CD4-positive, alpha-beta T cell treated with Interferon alpha-2 for 1 hour (primary cell): ENCODE data around the gene HECTD4.
A peak's percentile ranks its signal among the peaks of the same experiment; 100 is the strongest.

ENCODE experiments used
- DNase-seq, 2 donors: peaks; one replicate each; pipeline ENCODE4 v3.0.0-alpha.2; 2020 to 2022

Gene HECTD4

DNA sequence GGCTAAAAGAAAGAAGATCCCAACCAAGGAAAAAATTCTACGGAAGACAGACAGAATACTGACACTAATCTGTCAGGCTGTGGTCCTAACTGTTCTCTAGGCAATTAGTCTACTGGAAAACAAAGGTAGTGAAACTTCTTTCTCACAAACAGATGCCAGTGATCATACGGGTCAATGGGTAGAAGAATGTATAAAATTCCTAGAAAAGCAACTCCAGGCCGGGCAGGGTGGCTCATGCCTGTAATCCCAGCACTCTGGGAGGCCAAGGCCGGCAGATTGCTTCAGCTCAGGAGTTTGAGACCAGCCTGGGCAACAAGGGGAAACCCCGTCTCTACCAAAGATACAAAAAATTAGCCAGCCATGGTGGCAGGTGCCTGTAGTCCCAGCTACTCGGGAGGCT, 64.8 kb downstream of the HECTD4 start:
- no peak for DNase-seq

GRCh38 chr12:112314981-112315380, 67.2 kb downstream of the HECTD4 start:
- no peak for DNase-seq

DNA sequence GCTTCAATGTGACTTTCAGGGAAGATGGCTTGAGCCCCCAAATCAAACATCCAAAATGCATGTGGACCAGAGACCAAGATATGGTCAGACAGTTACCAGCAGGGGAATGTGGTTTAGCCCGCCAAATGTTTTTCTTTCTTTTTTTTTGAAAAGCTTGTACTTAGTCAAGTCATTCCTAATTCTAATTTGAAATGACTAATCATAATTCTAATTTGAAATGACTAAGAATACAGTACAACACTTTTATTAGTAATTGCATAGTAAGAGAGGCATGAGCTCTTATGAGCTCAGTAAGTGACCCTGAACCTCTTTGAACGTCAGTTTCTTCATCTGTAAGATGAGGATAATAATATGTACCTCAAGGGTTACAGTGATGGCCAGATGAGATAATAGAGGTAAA, 72.4 kb downstream of the HECTD4 start:
- no peak for DNase-seq

GRCh38 chr12:112308652-112309051, 73.6 kb downstream of the HECTD4 start:
- DNase-seq, result no peak

DNA sequence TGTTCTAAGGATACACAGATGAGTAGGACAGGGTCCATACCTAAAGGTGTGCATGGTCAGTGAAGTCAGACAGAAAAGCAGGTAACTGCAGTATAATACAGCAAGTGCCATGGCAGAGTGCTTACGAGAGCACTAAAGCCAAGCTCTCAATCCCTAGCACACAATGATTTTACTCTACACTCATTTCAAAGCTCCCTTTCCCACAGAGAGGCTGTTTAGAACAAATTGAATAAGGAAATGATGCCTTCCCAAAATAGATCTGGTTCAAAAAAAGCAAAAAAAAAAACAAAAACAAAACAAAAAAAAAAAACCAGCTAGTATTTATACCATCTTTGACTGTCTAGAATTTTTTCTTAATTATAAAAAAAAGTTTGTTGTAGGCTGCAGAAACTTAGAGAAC, 74.1 kb downstream of the HECTD4 start:
- DNase-seq, result no peak

- DNase-seq, result no peak
Observed at GRCh38 chr12:112307317-112308011, 74.8 kb downstream of the HECTD4 start.

GRCh38 chr12:112305951-112306350, 76.3 kb downstream of the HECTD4 start:
- no peak for DNase-seq

DNA sequence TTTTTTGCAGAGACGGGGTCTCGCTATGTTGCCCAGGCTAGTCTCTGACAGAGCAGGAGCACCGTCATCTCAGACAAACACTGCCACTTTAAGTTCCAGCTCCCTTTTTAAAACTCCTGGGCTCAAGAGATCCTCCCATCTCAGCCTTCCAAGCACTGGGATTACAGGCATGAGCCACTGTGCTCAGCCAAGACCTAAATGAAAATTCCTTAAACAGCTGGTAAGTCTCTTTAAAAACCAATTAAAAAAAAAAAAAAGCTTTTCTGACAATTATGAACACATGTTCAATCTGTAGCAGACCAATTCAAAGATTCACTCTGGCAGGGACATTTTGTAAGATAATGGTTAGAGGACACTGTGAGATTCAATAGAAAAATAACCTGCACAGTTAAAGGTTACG, 77.8 kb downstream of the HECTD4 start:
- no peak for DNase-seq

DNA sequence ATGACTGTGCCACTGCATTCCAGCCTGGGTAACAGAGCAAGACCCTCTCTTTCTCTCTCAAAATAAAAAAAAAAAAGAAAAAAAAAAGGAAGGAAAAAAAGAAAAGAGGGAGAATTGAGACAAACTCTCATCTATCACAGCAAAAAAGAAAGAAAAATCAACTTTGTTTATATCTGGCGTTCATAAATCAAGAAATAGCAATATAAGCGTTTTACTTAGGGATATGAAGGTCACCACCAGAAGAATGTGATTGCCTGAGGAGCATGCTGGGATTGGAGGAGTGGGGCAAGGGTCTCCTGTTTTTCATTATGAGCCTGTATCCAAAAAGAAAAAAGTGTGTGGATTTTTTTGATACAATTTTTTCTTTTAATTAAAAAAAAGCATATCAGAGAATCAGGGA, 78.4 kb downstream of the HECTD4 start:
- DNase-seq, result no peak

GRCh38 chr12:112303004-112303403, 79.2 kb downstream of the HECTD4 start:
- peak; percentile 2 to 53 for DNase-seq

- DNase-seq, result no peak
Observed at GRCh38 chr12:112299704-112300103, 82.5 kb downstream of the HECTD4 start.

GRCh38 chr12:112297188-112297587, 85.0 kb downstream of the HECTD4 start:
- DNase-seq, result no peak

DNA sequence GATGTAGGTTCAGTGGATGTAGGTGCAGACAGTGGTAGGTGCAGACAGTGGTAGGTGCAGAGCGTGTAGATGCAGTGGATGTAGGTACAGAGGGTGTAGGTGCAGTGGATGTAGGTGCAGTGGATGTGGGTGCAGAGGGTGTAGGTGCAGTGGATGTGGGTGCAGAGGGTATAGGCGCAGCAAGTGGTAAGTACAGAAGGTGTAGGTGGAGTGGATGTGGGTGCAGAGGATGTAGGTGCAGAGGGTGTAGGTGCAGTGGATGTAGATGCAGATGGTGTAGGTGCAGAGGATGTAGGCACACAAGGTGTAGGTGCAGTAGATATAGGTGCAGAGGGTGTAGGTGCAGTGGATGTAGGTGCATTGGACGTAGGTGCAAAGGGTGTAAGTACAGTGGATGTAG, 86.0 kb downstream of the HECTD4 start:
- DNase-seq, result no peak

- no peak for DNase-seq
Observed at GRCh38 chr12:112294793-112295192, 87.4 kb downstream of the HECTD4 start.

GRCh38 chr12:112288638-112289037, 93.6 kb downstream of the HECTD4 start:
- no peak for DNase-seq

- DNase-seq, result no peak
Observed at GRCh38 chr12:112285600-112286401, 96.4 kb downstream of the HECTD4 start.

GRCh38 chr12:112283546-112283945, 98.7 kb downstream of the HECTD4 start:
- no peak for DNase-seq

GRCh38 chr12:112282920-112283319, 99.3 kb downstream of the HECTD4 start:
- DNase-seq, result no peak

DNA sequence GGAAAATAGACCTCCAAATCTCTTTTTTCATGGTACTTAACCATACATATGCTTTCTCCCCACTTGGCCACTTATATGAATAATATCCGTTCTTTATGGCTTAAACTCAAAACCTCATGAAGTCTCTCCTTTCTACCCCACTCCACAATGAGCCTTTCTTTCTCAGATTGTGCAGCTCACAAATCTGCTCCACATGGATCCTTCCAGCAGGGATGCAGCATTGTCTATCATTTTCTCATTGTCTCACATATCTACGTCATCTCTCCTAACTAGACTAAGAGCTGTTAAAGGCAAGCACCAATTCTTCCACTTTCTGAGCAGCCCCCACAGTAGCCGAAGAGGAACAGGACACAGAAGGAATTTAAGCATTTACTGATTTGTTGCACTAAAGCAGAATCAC, 106.4 kb downstream of the HECTD4 start:
- DNase-seq, result no peak

- DNase-seq, result no peak
Observed at GRCh38 chr12:112275207-112275606, 107.0 kb downstream of the HECTD4 start.

DNA sequence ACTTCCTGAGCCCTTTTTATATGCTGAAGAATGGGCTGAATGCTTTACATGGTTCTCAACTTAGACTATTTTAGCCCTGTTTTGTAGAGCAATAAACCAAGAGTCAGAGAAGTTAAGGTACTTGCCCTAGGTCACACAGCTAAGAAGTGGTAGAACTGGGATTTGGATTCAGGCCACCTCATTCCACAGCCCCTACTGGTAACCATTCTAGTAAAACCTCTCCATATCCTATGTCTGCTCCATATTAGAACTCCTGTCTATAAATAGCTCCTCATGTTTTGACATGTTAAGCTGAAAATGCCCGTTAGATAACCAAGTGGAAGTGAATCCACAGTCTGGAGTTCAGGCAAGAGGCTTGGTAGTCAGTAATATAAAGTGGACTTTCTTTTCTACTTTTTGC, 111.6 kb downstream of the HECTD4 start:
- DNase-seq, result no peak

DNA sequence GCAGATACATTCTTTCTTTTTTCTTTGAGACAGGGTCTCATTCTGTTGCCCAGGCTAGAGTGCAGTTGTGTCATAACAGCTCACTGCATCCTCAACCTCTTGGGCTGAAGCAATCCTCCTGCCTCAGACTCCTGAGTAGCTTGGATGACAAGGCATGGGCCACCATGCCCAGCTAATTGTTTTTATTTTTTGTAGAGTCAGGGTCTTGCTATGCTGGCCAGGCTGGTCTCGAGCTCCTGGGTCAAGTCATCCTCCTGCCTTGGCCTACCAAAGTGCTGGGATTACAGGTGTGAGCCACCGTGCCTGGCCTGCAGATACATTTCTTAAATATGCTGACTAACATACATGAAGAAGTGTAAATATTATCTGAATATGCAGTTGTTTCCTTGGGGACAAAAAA, 115.8 kb downstream of the HECTD4 start:
- no peak for DNase-seq

GRCh38 chr12:112261559-112261958, 120.7 kb downstream of the HECTD4 start:
- no peak for DNase-seq

DNA sequence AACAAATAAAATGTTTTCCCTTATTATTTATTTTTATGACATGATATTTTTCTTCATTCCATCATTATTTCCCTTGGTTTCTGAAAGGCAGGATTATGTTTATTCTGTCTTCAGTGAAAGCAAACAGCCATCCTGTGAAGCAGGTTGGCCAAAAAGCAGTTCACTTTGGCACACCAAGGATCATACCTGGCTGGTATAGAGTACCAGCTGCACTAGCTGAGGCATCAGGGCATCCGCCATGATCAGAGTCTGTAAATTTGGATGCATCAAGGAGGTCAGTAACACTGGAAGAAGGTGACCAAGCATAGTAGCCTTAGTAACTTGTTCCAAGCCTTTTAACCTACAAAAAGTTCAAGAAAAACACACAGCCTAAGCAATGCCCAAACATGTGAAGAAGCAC, 123.3 kb downstream of the HECTD4 start:
- no peak for DNase-seq

- no peak for DNase-seq
Observed at GRCh38 chr12:112256780-112257179, 125.5 kb downstream of the HECTD4 start.
